Type B pancreatic cell (in vitro differentiated cells): ENCODE results near the gene MTMR2. TPM values are rescaled to one million over a fixed set of nuclear protein-coding genes. Genes with fewer than 3 reads are reported as not detected.

Source experiments
- DNase-seq: peaks from one replicate; pipeline ENCODE4 v3.0.0; 2021; ENCODE audit warnings: mixed read lengths; ENCODE audit not compliant: unreplicated experiment; ENCODE audit errors: extremely low spot score
- H3K27ac Mint-ChIP-seq: 2 replicates; pipeline ENCODE4 v1.8.0; 2021; ENCODE audit warnings: mild to moderate bottlenecking, mixed read lengths
- H3K27me3 Mint-ChIP-seq: 2 replicates; pipeline ENCODE4 v1.8.0; 2021; ENCODE audit warnings: mixed read lengths
- H3K36me3 Mint-ChIP-seq: 2 replicates; pipeline ENCODE4 v1.8.0; 2021; ENCODE audit warnings: mixed read lengths
- H3K4me1 Mint-ChIP-seq: one replicate; pipeline ENCODE4 v1.8.0; 2021; ENCODE audit warnings: mixed read lengths; ENCODE audit not compliant: unreplicated experiment
- H3K4me3 Mint-ChIP-seq: 2 replicates; pipeline ENCODE4 v1.8.0; 2021; ENCODE audit warnings: mild to moderate bottlenecking, mixed read lengths
- H3K9me3 Mint-ChIP-seq: 2 replicates; pipeline ENCODE4 v1.8.0; 2021; ENCODE audit warnings: mixed read lengths
- total RNA-seq: library from RNA; stranded (reverse); gene quantifications from 2 replicates; pipeline ENCODE4 v1.2.1, GENCODE V29; 2021; ENCODE audit warnings: low replicate concordance
- TF ChIP-seq, protein P1 (sequence below): fragments of 200-600 bp; sonication (generic); conservative IDR thresholded peaks from 2 replicates; pipeline ENCODE4 v1.5.0; 2021; ENCODE audit warnings: antibody characterized with exemption, mild to moderate bottlenecking

MTMR2 gene
- total RNA-seq, 1 donor from 2014 or later: 38.9 TPM

DNA sequence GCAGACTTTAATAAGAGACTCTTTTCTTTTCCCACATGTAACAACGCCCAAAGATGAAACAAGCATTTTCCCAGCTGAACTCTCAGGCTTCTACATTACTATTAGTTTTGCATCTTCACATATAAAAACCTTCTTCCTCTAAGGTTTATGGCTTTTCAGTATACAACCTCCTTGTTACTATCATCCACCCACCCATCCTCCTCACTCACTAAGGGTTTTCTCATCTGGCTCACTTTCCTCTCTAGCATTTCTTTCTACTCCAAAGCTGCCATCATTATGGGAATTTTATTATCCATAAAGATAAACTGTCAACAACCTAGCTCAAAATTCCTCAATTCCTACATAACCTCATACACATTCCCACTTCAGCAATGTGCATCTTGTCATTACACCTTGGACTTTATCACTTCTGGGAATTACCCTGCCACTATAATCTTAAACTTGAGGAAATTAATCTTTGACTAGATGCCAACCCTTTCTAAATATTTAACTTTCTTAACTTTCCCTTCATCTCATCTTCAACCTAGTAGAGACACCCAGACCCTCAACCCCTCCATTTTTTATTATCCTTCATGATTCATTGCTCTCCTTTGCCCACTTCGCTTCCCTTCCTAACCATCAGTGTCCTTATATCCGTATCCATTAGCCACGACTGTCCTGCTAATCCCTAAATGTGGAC lies 30.9 kb downstream of the MTMR2 start:
- Mint-ChIP-seq H3K27ac (no peak overlapping the region), H3K36me3 (peaks cover 4% of the 10 kb centered on the region), H3K27me3 (no peaks in the 10 kb centered on the region), H3K4me1 (peaks cover 7% of the 10 kb centered on the region), H3K9me3 (no peaks in the 10 kb centered on the region), H3K4me3 (no peak overlapping the region)
- TF ChIP-seq, protein P1, sequence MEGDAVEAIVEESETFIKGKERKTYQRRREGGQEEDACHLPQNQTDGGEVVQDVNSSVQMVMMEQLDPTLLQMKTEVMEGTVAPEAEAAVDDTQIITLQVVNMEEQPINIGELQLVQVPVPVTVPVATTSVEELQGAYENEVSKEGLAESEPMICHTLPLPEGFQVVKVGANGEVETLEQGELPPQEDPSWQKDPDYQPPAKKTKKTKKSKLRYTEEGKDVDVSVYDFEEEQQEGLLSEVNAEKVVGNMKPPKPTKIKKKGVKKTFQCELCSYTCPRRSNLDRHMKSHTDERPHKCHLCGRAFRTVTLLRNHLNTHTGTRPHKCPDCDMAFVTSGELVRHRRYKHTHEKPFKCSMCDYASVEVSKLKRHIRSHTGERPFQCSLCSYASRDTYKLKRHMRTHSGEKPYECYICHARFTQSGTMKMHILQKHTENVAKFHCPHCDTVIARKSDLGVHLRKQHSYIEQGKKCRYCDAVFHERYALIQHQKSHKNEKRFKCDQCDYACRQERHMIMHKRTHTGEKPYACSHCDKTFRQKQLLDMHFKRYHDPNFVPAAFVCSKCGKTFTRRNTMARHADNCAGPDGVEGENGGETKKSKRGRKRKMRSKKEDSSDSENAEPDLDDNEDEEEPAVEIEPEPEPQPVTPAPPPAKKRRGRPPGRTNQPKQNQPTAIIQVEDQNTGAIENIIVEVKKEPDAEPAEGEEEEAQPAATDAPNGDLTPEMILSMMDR: no peak
- no peak for DNase-seq

DNA sequence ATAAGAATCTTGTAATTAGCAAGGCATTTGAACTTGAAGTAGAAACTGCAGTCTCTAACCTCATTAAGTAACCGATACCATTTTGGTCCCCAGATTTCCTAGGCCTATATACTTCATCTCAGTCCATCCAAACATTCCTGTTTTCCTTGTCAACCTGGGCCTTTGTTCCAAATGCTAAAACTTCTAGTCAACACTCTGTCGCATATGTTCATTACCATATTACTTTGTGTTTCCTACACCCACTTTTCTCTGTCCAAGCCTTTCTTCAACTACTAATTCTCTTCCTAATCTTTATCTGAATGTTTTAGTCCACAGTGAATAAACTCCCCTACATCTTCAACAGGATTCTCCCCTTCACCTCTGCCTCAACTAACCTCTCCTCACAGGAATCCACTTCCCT lies 31.4 kb downstream of the MTMR2 start:
- Mint-ChIP-seq H3K36me3 (peaks cover 4% of the 10 kb centered on the region), H3K4me3 (no peak overlapping the region), H3K27me3 (no peaks in the 10 kb centered on the region), H3K27ac (no peak overlapping the region), H3K9me3 (no peaks in the 10 kb centered on the region), H3K4me1 (peaks cover 7% of the 10 kb centered on the region)
- TF ChIP-seq, protein P1: no peak
- DNase-seq: no peak

DNA sequence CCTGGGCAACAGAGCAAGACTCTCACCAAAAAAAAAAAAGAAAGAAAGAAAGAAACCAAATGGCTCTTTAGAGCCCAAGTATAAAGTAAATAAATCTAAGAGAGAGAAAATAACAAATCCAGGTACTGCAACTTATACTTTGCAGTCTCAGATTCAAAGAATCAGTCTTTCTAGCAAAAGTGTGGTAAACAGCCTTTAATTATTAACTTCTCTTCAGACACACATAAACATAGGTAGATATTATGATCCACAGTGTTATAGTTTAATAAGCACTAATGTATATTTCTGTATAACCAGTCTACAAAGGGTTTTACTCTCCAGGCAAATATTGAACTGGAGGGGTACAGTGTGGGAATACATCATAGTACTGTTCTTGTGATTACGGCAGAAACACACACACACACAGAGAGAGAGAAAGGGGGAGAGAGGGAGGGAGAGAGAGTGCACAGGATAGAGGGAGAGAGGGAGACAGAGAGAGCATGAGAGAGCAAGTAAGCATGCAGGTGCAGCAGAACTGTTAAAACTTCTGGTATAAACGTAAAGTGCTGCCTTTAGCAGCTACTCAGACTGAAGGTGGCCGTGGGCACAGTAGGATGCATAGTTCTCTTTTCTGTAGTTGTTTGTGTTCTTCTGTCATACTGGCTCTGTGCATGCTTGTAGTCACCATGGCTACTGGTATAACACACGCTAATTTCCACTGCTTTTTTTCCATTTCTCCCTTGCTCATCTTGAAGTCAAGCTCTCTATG lies 32.3 kb downstream of the MTMR2 start:
- no peak for DNase-seq
- TF ChIP-seq, protein P1: no peak
- peaks cover 7% of the 10 kb centered on the region for H3K4me1 Mint-ChIP-seq
- peaks cover 4% of the 10 kb centered on the region for H3K36me3 Mint-ChIP-seq
- no peaks in the 10 kb centered on the region for H3K27me3 Mint-ChIP-seq
- H3K4me3 Mint-ChIP-seq: no peak overlapping the region
- no peaks in the 10 kb centered on the region for H3K9me3 Mint-ChIP-seq
- no peak overlapping the region for H3K27ac Mint-ChIP-seq

DNA sequence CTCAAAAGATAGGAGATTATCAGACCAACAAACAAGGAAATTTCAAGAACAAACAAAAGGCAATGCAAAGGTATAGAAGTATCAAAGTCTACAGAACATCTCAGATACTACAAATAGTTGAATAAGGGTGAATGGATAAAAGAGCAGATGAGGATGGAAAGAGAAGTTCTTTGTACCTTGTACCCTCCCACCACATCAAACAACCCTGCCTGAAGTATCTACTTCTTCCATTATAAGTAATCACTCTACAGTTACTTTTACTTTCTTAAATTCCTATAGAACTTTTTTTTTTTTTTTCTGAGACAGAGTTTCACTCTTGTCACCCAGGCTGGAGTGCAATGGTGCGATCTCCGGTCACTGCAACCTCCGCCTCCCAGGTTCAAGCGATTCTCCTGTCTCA lies 35.1 kb downstream of the MTMR2 start:
- peaks cover 14% of the 10 kb centered on the region for H3K36me3 Mint-ChIP-seq
- no peak overlapping the region for H3K4me3 Mint-ChIP-seq
- no peaks in the 10 kb centered on the region for H3K9me3 Mint-ChIP-seq
- no peak for DNase-seq
- H3K27me3 Mint-ChIP-seq: no peaks in the 10 kb centered on the region
- no peak overlapping the region for H3K27ac Mint-ChIP-seq
- TF ChIP-seq, protein P1: no peak
- H3K4me1 Mint-ChIP-seq: peaks cover 7% of the 10 kb centered on the region

DNA sequence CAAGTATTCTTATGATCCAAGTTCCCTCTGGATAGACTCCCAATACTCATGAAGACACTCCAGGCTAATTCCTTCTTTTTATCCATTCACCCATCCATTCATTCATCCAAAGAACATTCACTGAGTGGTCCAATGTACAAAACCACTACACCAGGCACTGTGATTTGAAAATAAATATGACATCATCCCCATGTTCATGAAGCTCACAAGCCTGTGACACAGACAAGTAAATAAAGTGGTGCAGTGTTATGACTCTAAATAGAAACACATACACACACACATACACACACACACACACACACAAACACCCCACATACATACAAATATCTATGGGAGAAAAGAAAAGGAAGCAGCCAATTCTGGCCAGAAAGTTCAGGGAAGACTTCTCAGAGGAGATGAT lies 35.5 kb downstream of the MTMR2 start:
- no peak for DNase-seq
- H3K36me3 Mint-ChIP-seq: peaks cover 16% of the 10 kb centered on the region
- TF ChIP-seq, protein P1: no peak
- peaks cover 7% of the 10 kb centered on the region for H3K4me1 Mint-ChIP-seq
- H3K9me3 Mint-ChIP-seq: no peaks in the 10 kb centered on the region
- no peaks in the 10 kb centered on the region for H3K27me3 Mint-ChIP-seq
- no peak overlapping the region for H3K27ac Mint-ChIP-seq
- H3K4me3 Mint-ChIP-seq: no peak overlapping the region
